ENCODE results near the gene SLC22A25. TPM values are rescaled to one million over a fixed set of nuclear protein-coding genes. Genes with fewer than 3 reads are reported as not detected.

The SLC22A25 gene
- total RNA-seq, 1 donor from 2014 or later, result 0.17 TPM

- no peaks in the 10 kb centered on the region for H3K36me3 Mint-ChIP-seq
- DNase-seq (ENCODE audit: extremely low spot score, unreplicated experiment), result no peak
- H3K27me3 Mint-ChIP-seq, result peaks cover 3% of the 10 kb centered on the region
- H3K9me3 Mint-ChIP-seq, result peaks cover 5% of the 10 kb centered on the region
- H3K4me3 Mint-ChIP-seq, result no peak overlapping the region
- H3K27ac Mint-ChIP-seq, result no peak overlapping the region
- H3K4me1 Mint-ChIP-seq (ENCODE audit: unreplicated experiment), result no peaks in the 10 kb centered on the region
- TF ChIP-seq CTCF (conservative IDR thresholded peaks at IDR 0.05), result no peak
These were observed 13.6 kb downstream of the SLC22A25 start for GRCh38 chr11:63229815-63230214.

- Mint-ChIP-seq H3K27ac (no peak overlapping the region), H3K4me3 (no peak overlapping the region), H3K9me3 (peaks cover 5% of the 10 kb centered on the region), H3K27me3 (peaks cover 3% of the 10 kb centered on the region), H3K36me3 (no peaks in the 10 kb centered on the region), H3K4me1 (ENCODE audit: unreplicated experiment) (no peaks in the 10 kb centered on the region)
- DNase-seq (ENCODE audit: extremely low spot score, unreplicated experiment), result no peak
- no peak for TF ChIP-seq CTCF (conservative IDR thresholded peaks at IDR 0.05)
These were observed 15.8 kb downstream of the SLC22A25 start for GRCh38 chr11:63227521-63228107.

GRCh38 chr11:63226488-63227114, 16.8 kb downstream of the SLC22A25 start:
- no peak for DNase-seq (ENCODE audit: extremely low spot score, unreplicated experiment)
- H3K9me3 Mint-ChIP-seq, result no peaks in the 10 kb centered on the region
- H3K4me1 Mint-ChIP-seq (ENCODE audit: unreplicated experiment), result no peaks in the 10 kb centered on the region
- no peak overlapping the region for H3K4me3 Mint-ChIP-seq
- TF ChIP-seq CTCF (conservative IDR thresholded peaks at IDR 0.05), result no peak
- peaks cover 3% of the 10 kb centered on the region for H3K27me3 Mint-ChIP-seq
- no peak overlapping the region for H3K27ac Mint-ChIP-seq
- H3K36me3 Mint-ChIP-seq, result no peaks in the 10 kb centered on the region

GRCh38 chr11:63214093-63214492, 29.3 kb downstream of the SLC22A25 start:
- H3K4me3 Mint-ChIP-seq, result no peak overlapping the region
- no peaks in the 10 kb centered on the region for H3K9me3 Mint-ChIP-seq
- H3K27ac Mint-ChIP-seq, result no peak overlapping the region

GRCh38 chr11:63212742-63213141, 30.7 kb downstream of the SLC22A25 start:
- TF ChIP-seq CTCF (conservative IDR thresholded peaks at IDR 0.05), result peak; percentile 77
- no peak for DNase-seq (ENCODE audit: extremely low spot score, unreplicated experiment)
- Mint-ChIP-seq H3K27ac (no peak overlapping the region), H3K9me3 (no peaks in the 10 kb centered on the region), H3K4me3 (no peak overlapping the region), H3K4me1 (ENCODE audit: unreplicated experiment) (peaks cover 25% of the 10 kb centered on the region), H3K27me3 (no peaks in the 10 kb centered on the region), H3K36me3 (no peaks in the 10 kb centered on the region)

More at GRCh38 chr11:63214093-63214492, 29.3 kb downstream of the SLC22A25 start:
- no peak for DNase-seq (ENCODE audit: extremely low spot score, unreplicated experiment)
- TF ChIP-seq CTCF (conservative IDR thresholded peaks at IDR 0.05), result no peak
- H3K27me3 Mint-ChIP-seq, result peaks cover 3% of the 10 kb centered on the region
- no peaks in the 10 kb centered on the region for H3K36me3 Mint-ChIP-seq
- peaks cover 25% of the 10 kb centered on the region for H3K4me1 Mint-ChIP-seq (ENCODE audit: unreplicated experiment)
